Measurements from ENCODE around the gene DEK. TPM values are rescaled to one million over a fixed set of nuclear protein-coding genes. Genes with fewer than 3 reads are reported as not detected.

The DEK gene
- total and polyA plus RNA-seq, 7 experiments from 2014 or later: 41.6 to 174 (median 61.1) TPM

- intact Hi-C loops (cut with micrococcal nuclease): loop anchor here (1.0 to 10.0 kb wide), 7 partner anchors 18 to 1941 kb away; partner anchors contain the start of genes KDM1B (in 1 of the 2), NUP153 (in 1 of the 2) and TPMT (in 1 of the 2)
- peak overlapping the region; percentile 83 for H3K27ac ChIP-seq (ENCODE audit: low read depth, low read length)
- H3K27me3 Mint-ChIP-seq: no peaks in the 10 kb centered on the region
- H3K9me3 Mint-ChIP-seq: no peaks in the 10 kb centered on the region
- POLR2A ChIA-PET: interaction anchor here (0.9 kb wide), 1 partner anchor 22 kb away, joined by 3 read pairs; no protein-coding TSS in a partner anchor
- H3K9me3 ChIP-seq (ENCODE audit: control insufficient read depth in 2 of 3, low read length in 3 of 3): no peaks in the 10 kb centered on the region
- H3K27me3 ChIP-seq (ENCODE audit: control insufficient read depth in 2 of 2, insufficient read depth in 2 of 2, low read length in 2 of 2): no peaks in the 10 kb centered on the region
- peaks cover 0 to 28% (median 0%) of the 10 kb centered on the region in 5 donors for H3K36me3 Mint-ChIP-seq
- peaks cover 0 to 4% (median 0%) of the 10 kb centered on the region in 3 experiments for H3K36me3 ChIP-seq (ENCODE audit: control insufficient read depth in 2 of 3, insufficient read depth in 3 of 3, low read length in 3 of 3)
- CTCF ChIA-PET: no interaction called here
- peak overlapping the region; percentile 70 to 98 (median 93) for H3K27ac Mint-ChIP-seq
- ATAC-seq (peak; percentile 39), DNase-seq (peak in 5 of 9 donors; percentile 33 to 54 (median 44))
- H3K4me3 Mint-ChIP-seq: peak overlapping the region; percentile 87 to 99 (median 92)
- peaks cover 20 to 41% of the 10 kb centered on the region in 2 donors for H3K4me1 ChIP-seq (ENCODE audit: control insufficient read depth in 2 of 2, insufficient read depth in 2 of 2, low read length in 2 of 2)
- H3K4me1 Mint-ChIP-seq: peaks cover 39 to 62% (median 58%) of the 10 kb centered on the region in 7 donors
- peak overlapping the region; percentile 66 for H3K4me3 ChIP-seq (ENCODE audit: low read length)
Measured at GRCh38 chr6:18262702-18263417, 1.5 kb downstream of the DEK start.

GRCh38 chr6:18261877-18262276 is 2.5 kb downstream of the DEK start:
- no peak overlapping the region for H3K27ac ChIP-seq (ENCODE audit: low read depth, low read length)
- no peaks in the 10 kb centered on the region for H3K9me3 ChIP-seq (ENCODE audit: control insufficient read depth in 2 of 3, low read length in 3 of 3)
- ChIA-PET POLR2A (no interaction called here), CTCF (no interaction called here)
- DNase-seq (no peak), ATAC-seq (no peak)
- no peaks in the 10 kb centered on the region for H3K27me3 ChIP-seq (ENCODE audit: control insufficient read depth in 2 of 2, insufficient read depth in 2 of 2, low read length in 2 of 2)
- H3K27ac Mint-ChIP-seq: peak overlapping the region; percentile 64 to 97 (median 91)
- H3K36me3 Mint-ChIP-seq: peaks cover 0 to 35% (median 0%) of the 10 kb centered on the region in 5 donors
- H3K27me3 Mint-ChIP-seq: no peaks in the 10 kb centered on the region
- peaks cover 0 to 13% (median 3%) of the 10 kb centered on the region in 3 experiments for H3K36me3 ChIP-seq (ENCODE audit: control insufficient read depth in 2 of 3, insufficient read depth in 3 of 3, low read length in 3 of 3)
- intact Hi-C loops (cut with micrococcal nuclease): loop anchor here (2.0 to 10.0 kb wide), 4 partner anchors 17 to 1940 kb away; no protein-coding TSS in a partner anchor
- H3K4me1 Mint-ChIP-seq: peaks cover 39 to 62% (median 60%) of the 10 kb centered on the region in 7 donors
- no peaks in the 10 kb centered on the region for H3K9me3 Mint-ChIP-seq
- H3K4me1 ChIP-seq (ENCODE audit: control insufficient read depth in 2 of 2, insufficient read depth in 2 of 2, low read length in 2 of 2): peaks cover 20 to 41% of the 10 kb centered on the region in 2 donors
- H3K4me3 ChIP-seq (ENCODE audit: low read length): no peak overlapping the region
- peak overlapping the region; percentile 12 to 99 (median 88) for H3K4me3 Mint-ChIP-seq

DNA sequence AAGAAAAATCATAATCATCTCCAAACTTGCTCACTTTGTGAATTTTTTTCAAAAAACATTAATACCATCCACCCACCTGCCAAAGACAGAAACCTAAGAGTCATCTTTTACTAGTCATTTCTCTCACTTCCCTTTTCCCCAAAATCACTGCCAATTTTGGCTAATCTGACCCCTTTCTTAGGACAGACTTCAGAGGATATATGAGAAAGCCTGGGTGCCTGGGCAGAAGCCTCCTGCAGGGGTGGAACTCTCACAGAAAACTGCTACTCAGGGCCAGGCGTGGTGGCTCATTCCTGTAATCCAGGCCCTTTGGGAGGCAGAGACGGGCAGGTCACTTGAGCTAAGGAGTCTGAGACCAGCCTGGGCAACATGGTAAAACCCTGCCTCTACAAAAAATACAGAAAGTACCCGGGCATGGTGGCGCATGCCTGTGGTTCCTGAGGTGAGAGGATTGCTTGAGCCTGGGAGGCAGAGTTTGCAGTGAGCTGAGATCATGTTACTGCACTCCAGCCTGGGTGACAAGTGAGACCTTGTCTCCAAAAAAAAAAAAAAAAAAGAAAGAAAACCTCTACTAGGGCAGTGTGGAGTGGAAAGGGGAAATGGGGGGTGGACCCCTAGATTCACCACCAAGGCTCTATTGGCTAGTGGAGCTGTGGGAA is 3.8 kb downstream of the DEK start:
- Histone ChIP-seq H3K27ac (ENCODE audit: low read depth, low read length) (no peak overlapping the region), H3K9me3 (ENCODE audit: control insufficient read depth in 2 of 3, low read length in 3 of 3) (no peaks in the 10 kb centered on the region), H3K4me3 (ENCODE audit: low read length) (no peak overlapping the region), H3K27me3 (ENCODE audit: control insufficient read depth in 2 of 2, insufficient read depth in 2 of 2, low read length in 2 of 2) (no peaks in the 10 kb centered on the region), H3K36me3 (ENCODE audit: control insufficient read depth in 2 of 3, insufficient read depth in 3 of 3, low read length in 3 of 3) (peaks cover 0 to 20% (median 15%) of the 10 kb centered on the region in 3 experiments), H3K4me1 (ENCODE audit: control insufficient read depth in 2 of 2, insufficient read depth in 2 of 2, low read length in 2 of 2) (peaks cover 18 to 41% of the 10 kb centered on the region in 2 donors)
- ChIA-PET POLR2A (no interaction called here), CTCF (interaction anchor here (0.6 to 1.0 kb wide), 2 partner anchors 25 to 479 kb away, joined by 3 read pairs; no protein-coding TSS in a partner anchor)
- ATAC-seq: peak; percentile 10
- no peak for DNase-seq
- Mint-ChIP-seq H3K9me3 (no peaks in the 10 kb centered on the region), H3K36me3 (peaks cover 0 to 40% (median 3%) of the 10 kb centered on the region in 5 donors), H3K27ac (peak overlapping the region in 8 of 9 donors; percentile 16 to 97 (median 67)), H3K4me3 (peak overlapping the region in 4 of 10 donors; percentile 5 to 94 (median 88)), H3K27me3 (no peaks in the 10 kb centered on the region), H3K4me1 (peaks cover 39 to 62% (median 58%) of the 10 kb centered on the region in 7 donors)
- intact Hi-C loops (cut with micrococcal nuclease): loop anchor here (5.0 to 10.0 kb wide), 3 partner anchors 46 to 1938 kb away; no protein-coding TSS in a partner anchor

GRCh38 chr6:18259675-18260447 is 4.5 kb downstream of the DEK start:
- Histone ChIP-seq H3K4me1 (ENCODE audit: control insufficient read depth in 2 of 2, insufficient read depth in 2 of 2, low read length in 2 of 2) (peaks cover 11 to 34% of the 10 kb centered on the region in 2 donors), H3K27me3 (ENCODE audit: control insufficient read depth in 2 of 2, insufficient read depth in 2 of 2, low read length in 2 of 2) (no peaks in the 10 kb centered on the region), H3K27ac (ENCODE audit: low read depth, low read length) (no peak overlapping the region), H3K36me3 (ENCODE audit: control insufficient read depth in 2 of 3, insufficient read depth in 3 of 3, low read length in 3 of 3) (peaks cover 0 to 23% (median 22%) of the 10 kb centered on the region in 3 experiments), H3K9me3 (ENCODE audit: control insufficient read depth in 2 of 3, low read length in 3 of 3) (no peaks in the 10 kb centered on the region), H3K4me3 (ENCODE audit: low read length) (no peak overlapping the region)
- H3K9me3 Mint-ChIP-seq: no peaks in the 10 kb centered on the region
- H3K27me3 Mint-ChIP-seq: no peaks in the 10 kb centered on the region
- peaks cover 4 to 44% (median 10%) of the 10 kb centered on the region in 5 donors for H3K36me3 Mint-ChIP-seq
- CTCF ChIA-PET: interaction anchor here (1.0 kb wide), 1 partner anchor 24 kb away, joined by 3 read pairs; no protein-coding TSS in a partner anchor
- ATAC-seq (no peak), DNase-seq (no peak)
- H3K4me3 Mint-ChIP-seq: peak overlapping the region in 3 of 10 donors; percentile 33 to 90 (median 87)
- POLR2A ChIA-PET: no interaction called here
- peak overlapping the region in 7 of 9 donors; percentile 26 to 97 (median 53) for H3K27ac Mint-ChIP-seq
- H3K4me1 Mint-ChIP-seq: peaks cover 37 to 59% (median 54%) of the 10 kb centered on the region in 7 donors
- intact Hi-C loops (cut with micrococcal nuclease): loop anchor here (5.0 to 10.0 kb wide), 3 partner anchors 45 to 1938 kb away; no protein-coding TSS in a partner anchor

GRCh38 chr6:18254793-18255192 is 9.5 kb downstream of the DEK start:
- Mint-ChIP-seq H3K4me1 (peaks cover 7 to 42% (median 21%) of the 10 kb centered on the region in 7 donors), H3K27me3 (no peaks in the 10 kb centered on the region), H3K9me3 (no peaks in the 10 kb centered on the region), H3K4me3 (no peak overlapping the region), H3K27ac (peak overlapping the region in 2 of 9 donors; percentile 5 to 65), H3K36me3 (peaks cover 5 to 39% (median 18%) of the 10 kb centered on the region in 5 donors)
- Histone ChIP-seq H3K4me3 (ENCODE audit: low read length) (no peak overlapping the region), H3K9me3 (ENCODE audit: control insufficient read depth in 2 of 3, low read length in 3 of 3) (no peaks in the 10 kb centered on the region), H3K27me3 (ENCODE audit: control insufficient read depth in 2 of 2, insufficient read depth in 2 of 2, low read length in 2 of 2) (no peaks in the 10 kb centered on the region), H3K4me1 (ENCODE audit: control insufficient read depth in 2 of 2, insufficient read depth in 2 of 2, low read length in 2 of 2) (peaks cover 0 to 12% of the 10 kb centered on the region in 2 donors), H3K27ac (ENCODE audit: low read depth, low read length) (no peak overlapping the region), H3K36me3 (ENCODE audit: control insufficient read depth in 2 of 3, insufficient read depth in 3 of 3, low read length in 3 of 3) (peaks cover 7 to 43% (median 29%) of the 10 kb centered on the region in 3 experiments)
- ATAC-seq (no peak), DNase-seq (no peak)
- intact Hi-C loops (cut with micrococcal nuclease): no loop called here
- POLR2A ChIA-PET: interaction anchor here (1.0 kb wide), 1 partner anchor 9 kb away, joined by 4 read pairs; the partner anchor contains the start of gene DEK
- CTCF ChIA-PET: no interaction called here

- peaks cover 0 to 1% (median 0%) of the 10 kb centered on the region in 11 donors for H3K9me3 Mint-ChIP-seq
- peaks cover 7 to 37% (median 14%) of the 10 kb centered on the region in 7 donors for H3K4me1 Mint-ChIP-seq
- no peak overlapping the region for H3K27ac Mint-ChIP-seq
Measured at GRCh38 chr6:18253635-18254034, 10.7 kb downstream of the DEK start.

More at GRCh38 chr6:18253635-18254034, 10.7 kb downstream of the DEK start:
- ATAC-seq (no peak), DNase-seq (no peak)
- no peak overlapping the region for H3K4me3 Mint-ChIP-seq
- intact Hi-C loops (cut with micrococcal nuclease): no loop called here
- CTCF ChIA-PET: no interaction called here
- Histone ChIP-seq H3K4me3 (ENCODE audit: low read length) (no peak overlapping the region), H3K36me3 (ENCODE audit: control insufficient read depth in 2 of 3, insufficient read depth in 3 of 3, low read length in 3 of 3) (peaks cover 7 to 52% (median 36%) of the 10 kb centered on the region in 3 experiments), H3K27ac (ENCODE audit: low read depth, low read length) (no peak overlapping the region), H3K27me3 (ENCODE audit: control insufficient read depth in 2 of 2, insufficient read depth in 2 of 2, low read length in 2 of 2) (no peaks in the 10 kb centered on the region), H3K9me3 (ENCODE audit: control insufficient read depth in 2 of 3, low read length in 3 of 3) (no peaks in the 10 kb centered on the region), H3K4me1 (ENCODE audit: control insufficient read depth in 2 of 2, insufficient read depth in 2 of 2, low read length in 2 of 2) (peaks cover 0 to 4% of the 10 kb centered on the region in 2 donors)
- no peaks in the 10 kb centered on the region for H3K27me3 Mint-ChIP-seq
- POLR2A ChIA-PET: interaction anchor here (0.5 to 1.0 kb wide), 2 partner anchors 11 to 52 kb away, joined by 3 to 4 read pairs; partner anchors contain the start of gene DEK
- peaks cover 9 to 47% (median 29%) of the 10 kb centered on the region in 5 donors for H3K36me3 Mint-ChIP-seq

Measured in naive thymus-derived CD4-positive, alpha-beta T cell (primary cell).